GM04504 (cell line): ENCODE data around the gene HSPA1L.
"Not testable (repeated sequence)": the region's sequence is repeated elsewhere in the genome, so short reads cannot be mapped to it uniquely, and the experiment has no call there.

ENCODE experiments used
- DNase-seq: peaks from one replicate; pipeline ENCODE4 v3.0.0-alpha.2; 2012; ENCODE audit warnings: low read depth

Gene HSPA1L

DNA sequence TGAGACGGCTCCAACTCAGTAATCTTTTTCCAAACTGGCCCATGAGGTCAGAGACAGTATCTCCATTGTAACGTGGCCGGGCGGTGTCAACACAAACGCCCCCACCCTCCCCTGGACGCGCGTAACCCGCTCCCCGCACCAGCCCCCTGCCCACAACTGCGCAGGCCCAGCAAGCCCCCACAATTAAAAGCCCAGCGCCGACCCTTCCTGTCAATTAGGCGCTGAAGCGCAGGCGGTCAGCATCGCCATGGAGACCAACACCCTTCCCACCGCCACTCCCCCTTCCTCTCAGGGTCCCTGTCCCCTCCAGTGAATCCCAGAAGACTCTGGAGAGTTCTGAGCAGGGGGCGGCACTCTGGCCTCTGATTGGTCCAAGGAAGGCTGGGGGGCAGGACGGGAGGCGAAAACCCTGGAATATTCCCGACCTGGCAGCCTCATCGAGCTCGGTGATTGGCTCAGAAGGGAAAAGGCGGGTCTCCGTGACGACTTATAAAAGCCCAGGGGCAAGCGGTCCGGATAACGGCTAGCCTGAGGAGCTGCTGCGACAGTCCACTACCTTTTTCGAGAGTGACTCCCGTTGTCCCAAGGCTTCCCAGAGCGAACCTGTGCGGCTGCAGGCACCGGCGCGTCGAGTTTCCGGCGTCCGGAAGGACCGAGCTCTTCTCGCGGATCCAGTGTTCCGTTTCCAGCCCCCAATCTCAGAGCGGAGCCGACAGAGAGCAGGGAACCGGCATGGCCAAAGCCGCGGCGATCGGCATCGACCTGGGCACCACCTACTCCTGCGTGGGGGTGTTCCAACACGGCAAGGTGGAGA, at the start of gene HSPA1L, which contains the start of gene HSPA1A:
Gene HSPA1L, minus strand, starts transcription at position 259 of the 814 bp plus-strand sequence. CDS start 3,311 bp downstream, outside the sequence.
Gene HSPA1A, plus strand, starts transcription at position 519 of the 814 bp plus-strand sequence. Its CDS starts 214 bp downstream, at position 733.
- DNase-seq, result peak; percentile 95

DNA sequence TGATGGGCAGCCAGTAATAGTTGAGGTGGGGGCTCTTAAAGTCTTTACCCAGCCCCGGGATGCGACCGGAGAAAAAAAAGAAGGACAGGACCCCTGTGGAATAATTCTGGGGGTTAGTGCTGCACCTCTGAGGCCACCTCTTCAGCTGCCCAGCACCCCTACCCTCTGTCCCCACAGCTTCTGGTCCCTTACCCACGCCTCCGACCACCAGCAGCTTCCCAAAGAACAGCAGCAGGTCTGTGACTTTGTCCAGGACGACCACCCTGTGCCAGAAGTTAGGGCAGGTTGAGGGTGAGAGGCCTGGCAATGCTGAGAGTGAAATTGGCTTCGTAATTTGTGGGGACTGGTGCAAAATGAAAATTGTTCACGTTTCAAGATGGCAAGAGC, 49.7 kb upstream of the HSPA1L start:
- no peak for DNase-seq

DNA sequence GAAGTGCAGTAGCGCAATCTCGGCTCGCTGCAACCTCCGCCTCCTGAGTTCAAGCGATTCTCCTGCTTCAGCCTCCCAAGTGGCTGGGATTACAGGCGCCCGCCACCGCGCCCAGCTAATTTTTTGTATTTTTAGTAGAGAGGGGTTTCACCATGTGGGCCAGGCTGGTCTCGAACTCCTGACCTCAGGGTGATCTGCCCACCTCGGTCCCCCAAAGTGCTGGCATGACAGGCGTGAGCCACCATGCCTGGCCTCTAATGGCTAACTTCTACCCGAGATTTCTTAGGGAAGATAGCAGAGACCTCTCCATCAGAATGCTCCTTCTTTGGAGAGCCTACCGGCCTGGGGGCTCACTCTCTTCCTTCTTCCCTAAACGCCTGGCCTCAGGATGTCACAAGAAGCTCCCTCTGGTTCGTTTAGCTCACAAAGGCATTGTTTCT, 49.1 kb upstream of the HSPA1L start:
- DNase-seq, result not testable (repeated sequence)

DNA sequence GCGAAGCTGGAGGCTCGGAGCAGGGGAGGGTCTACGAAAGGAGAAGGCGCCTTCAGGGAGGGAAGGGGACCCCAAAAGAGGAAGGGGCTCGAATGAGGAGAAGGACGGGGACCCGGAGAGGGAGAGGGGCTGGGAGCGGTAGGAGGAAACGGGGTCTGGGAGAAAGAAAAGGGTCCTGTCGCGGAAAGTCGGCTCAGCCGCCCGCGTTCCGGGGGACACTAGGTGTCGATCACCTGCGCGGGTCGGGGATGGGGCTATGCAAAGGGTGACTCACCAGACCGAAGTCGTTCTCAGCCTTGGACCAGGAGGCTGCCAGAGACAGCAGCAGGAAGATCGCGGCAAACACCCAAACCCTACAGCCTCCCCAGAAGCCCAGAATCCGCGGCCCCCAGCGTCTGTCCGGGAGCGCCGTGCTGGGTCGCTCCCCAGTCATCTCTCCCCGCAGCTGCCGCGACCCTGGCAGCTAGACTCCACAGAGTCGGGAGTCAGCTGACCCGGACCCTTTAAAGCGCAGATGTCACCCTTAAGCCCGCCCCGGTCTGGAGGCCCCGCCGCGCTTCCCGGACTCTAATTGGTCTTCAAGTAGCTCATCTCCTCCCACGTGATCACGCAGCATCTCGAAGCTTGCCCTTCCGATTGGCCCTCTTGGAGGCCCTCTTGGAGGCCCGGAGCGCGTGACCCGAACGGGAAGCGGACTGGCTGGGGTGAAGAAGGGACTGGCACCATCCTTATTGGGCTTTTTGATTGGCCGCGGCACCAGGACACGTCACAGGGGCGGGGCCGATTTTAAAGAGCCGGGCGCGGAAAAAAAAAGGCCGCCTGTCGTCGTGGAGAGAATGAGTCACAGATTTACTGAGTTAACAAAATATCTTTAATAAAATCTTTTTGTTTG, 47.5 kb upstream of the HSPA1L start, which contains the start of gene NEU1:
Gene NEU1, minus strand, starts transcription at position 478 of the 892 bp plus-strand sequence. Its CDS starts 45 bp downstream, at position 433.
- peak; percentile 100 for DNase-seq

DNA sequence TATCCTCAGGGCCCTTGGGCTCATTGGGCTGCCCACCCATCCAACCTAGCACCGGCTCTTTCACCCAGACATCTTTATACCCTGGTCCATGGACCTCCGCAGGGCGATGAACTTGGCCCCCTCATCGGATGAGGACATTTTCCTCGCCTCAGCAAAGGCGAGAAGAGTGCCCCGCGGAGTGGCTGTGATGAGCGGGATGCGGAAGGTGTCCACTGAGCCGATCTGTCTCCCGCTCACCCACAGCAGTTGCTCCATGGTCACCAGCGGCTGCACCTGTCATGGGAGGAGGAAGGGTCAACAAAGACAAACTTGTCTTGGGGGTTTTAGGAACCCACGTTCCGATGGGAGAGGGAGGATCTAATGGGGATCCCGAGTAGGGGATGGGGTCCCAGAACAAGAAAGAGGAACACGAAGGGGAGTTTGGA, 46.8 kb upstream of the HSPA1L start:
- no peak for DNase-seq

DNA sequence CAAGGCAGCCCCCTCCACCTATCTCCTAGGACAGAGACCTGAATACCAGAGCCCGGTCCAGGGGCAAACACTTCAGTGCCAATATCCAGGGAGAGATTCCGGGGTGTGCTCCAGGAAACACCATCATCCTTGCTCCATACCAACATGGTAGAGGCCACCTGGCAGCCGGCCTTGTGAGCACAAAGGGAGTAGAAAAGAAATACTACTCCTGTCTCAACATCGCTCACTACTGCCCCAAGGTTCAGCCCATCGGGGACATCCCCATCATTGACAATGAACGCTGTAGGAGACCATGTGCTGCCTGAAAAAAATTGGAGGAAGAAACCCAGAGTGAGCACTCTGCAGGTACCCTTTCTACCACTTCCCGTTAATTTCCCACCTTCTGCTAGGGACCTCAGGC, 46.1 kb upstream of the HSPA1L start:
- no peak for DNase-seq

DNA sequence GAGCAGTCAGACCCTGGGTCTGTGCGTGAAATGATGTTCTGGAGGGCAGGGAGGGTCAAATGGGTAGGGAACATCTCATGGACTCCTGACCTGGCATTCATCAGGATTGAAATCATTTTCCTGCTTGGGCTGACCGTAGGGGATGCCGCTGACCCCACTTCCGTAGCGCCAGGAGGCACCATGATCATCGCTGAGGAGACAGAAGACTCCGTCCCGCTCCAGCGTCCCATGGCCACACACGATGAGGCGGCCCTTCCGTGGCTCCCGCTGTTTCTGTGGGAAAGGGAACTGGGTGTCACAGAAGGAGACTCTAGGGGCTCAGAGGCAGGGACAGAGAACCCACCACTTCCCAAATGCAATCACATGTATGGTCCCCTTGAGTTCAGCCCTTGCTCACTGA, 45.3 kb upstream of the HSPA1L start:
- DNase-seq, result no peak

DNA sequence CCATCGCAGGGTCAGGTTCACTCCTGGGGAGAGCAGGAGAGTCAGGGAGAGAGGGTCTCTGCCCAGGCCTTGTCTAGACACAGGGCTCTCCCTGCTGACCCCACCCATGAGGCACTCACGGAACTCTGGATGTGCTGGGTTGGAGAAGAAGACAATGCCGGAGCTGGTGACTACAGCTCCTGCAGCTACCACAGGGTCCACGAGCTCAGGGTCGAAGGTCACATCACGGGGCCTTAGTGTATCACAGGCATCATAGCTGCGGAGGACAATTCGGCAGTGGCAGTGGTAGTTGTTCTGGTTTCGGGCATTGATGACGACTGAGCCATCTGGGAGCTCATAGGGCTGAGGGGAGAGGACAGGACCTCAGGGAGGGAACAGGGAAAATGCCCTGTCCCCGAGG, 44.8 kb upstream of the HSPA1L start:
- no peak for DNase-seq

DNA sequence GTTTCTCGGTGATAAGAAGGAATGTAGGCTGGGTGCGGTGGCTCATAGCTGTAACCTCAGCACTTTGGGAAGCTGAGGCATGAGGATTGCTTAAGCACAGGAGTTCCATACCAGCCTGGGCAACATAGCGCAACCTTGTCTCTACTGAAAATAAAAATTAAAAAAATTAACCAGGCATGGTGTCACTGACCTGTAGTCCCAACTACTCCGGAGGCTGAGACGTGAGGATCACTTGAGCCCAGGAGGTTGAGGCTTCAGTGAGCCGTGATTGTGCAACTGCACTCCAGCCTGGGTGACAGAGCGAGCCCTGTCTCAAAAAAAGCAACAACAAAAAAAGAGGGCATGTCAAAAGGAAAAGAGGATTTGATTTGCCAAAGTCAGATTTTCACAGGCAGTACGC, 43.6 kb upstream of the HSPA1L start:
- DNase-seq, result no peak

DNA sequence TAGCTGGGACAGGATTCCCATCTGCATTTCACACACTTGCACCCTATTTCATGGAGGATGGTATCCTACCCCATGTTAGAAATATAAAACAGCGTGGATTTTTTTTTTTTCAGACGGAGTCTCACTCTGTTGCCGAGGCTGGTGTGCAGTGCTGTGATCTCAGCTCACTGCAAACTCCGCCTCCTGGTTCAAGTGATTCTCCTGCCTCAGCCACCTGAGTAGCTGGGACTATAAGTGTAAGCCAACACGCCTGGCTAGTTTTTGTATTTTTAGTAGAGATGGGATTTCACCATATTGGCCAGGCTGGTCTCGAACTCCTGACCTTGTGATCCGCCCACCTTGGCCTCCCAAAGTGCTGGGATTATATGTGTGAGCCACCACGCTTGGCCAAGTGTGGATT, 42.7 kb upstream of the HSPA1L start:
- not testable (repeated sequence) for DNase-seq

DNA sequence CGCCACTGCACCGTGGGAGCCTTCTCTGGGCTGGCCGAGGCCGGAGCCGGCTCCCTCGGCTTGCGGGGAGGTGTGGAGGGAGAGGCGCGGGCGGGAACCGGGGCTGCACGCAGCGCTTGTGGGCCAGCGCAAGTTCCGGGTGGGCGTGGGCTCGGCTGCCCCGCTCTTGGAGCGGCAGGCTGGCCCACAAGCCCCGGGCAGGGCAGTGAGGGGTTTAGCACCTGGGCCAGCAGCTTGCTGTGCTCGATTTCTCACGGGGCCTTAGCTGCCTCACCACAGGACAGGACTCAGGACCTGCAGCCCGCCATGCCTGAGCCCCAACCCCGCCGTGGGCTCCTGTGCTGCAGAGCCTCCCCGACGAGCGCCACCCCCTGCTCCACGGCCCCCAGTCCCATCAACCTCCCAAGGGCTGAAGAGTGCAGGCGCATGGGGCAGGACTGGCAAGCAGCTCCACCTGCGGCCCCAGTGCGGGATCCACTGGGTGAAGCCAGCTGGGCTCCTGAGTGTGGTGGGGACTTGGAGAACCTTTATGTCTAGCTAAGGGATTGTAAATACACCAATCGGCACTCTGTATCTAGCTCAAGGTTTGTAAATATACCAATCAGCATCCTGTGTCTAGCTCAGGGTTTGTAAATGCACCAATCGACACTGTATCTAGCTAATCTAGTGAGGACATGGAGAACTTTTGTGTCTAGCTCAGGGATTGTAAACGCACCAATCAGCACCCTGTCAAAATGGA, 37.1 kb upstream of the HSPA1L start:
- DNase-seq, result not testable (repeated sequence)

DNA sequence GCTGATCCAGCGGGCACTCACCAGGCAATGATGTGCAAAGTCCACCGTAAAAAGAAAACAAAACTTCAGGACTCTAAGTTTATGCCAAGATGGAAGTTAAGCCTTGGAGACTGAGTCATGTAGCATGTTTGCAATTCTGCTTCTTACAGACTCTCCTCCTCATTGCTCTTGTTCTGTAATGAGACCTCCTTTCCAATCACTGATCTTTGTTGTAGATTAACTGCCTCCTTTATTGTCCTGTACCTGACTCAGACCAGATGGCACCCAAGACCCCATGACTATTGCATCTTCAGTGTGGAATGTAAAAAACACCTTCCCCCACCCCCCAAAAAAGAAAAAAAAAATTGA, 36.4 kb upstream of the HSPA1L start:
- DNase-seq, result no peak

DNA sequence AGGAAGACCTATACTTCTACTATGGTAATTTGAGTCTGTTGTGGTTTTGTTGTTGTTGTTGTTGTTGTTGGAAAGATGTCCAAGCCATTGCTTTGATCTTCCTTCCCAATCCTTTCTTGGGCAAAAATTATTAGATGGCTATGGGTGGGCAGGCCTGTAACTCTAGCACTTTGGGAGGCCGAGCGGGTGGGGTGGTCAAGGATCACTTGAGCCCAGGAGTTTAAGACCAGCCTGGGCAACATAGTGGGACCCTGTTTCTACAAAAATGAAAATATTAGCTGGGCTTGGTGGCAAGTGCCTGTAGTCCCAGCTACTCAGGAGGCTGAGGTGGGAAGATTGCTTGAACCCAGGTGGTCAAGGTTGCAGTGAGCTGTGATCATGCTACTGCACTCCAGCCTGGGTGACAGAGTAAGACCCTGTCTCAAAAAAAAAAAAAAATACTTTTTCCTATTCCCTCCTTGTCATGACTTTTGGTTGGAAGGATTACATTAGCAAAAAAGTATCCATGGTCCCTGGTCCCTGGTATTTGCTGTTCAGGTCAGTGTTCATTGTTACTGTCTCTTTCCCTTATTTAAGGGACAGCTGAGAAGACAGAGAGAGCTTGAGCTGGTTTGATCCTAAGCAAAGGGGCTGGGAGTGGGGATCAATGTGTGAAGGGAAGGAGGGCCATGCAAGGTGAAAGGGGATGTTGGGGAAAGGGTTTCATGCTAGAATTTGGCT, 35.8 kb upstream of the HSPA1L start:
- no peak for DNase-seq

DNA sequence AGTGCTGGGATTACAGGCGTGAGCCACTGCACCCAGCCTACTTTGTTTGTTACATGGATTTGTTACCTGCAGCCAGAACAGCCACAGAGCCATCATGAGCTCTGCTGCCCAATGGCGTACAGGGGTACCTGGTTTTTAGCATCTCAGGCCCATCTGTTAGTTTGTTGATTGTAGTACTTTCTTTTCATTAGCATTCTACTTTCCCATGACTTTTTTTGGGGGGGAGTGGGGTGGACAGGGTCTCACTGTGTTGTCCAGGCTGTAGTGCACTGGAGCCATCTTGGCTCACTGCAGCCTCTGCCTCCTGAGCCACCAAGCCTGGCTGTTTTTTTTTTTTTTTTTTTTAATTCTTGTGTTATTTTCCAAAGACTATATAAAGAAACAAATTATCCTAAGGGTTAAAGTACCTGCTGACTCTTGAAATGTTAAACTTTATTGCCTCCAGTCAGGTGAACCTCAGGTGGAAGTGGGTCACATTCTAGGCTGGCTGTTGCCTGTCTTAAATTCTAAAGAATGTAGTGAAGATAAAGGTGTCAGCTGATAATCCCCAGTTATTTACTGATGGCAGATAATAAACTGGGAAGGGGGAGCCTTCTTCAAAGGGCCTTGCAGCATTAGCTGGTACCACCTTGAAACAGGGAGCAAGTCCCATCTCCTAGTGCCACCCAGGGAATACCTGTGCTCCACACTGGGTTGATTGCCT, 32.3 kb upstream of the HSPA1L start:
- no peak for DNase-seq

DNA sequence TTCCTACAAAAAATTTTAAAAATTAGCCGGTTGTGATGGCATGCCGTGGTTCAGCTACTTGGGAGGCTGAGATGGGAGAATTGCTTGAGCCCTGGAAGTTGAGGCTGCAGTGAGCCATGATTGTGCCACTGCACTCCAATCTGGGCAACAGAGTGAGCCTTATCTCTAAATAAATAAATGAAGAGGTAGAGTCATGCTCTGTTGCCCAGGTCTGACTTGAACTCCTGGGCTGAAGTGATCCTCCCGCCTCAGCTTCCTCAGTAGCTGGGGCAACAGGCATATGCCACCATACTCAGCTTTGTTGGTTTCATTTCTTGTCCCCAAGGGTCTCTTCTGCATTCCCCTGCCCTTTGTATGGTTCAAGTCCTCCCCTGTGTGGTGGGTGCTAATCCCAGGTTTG, 29.4 kb upstream of the HSPA1L start:
- DNase-seq, result no peak

DNA sequence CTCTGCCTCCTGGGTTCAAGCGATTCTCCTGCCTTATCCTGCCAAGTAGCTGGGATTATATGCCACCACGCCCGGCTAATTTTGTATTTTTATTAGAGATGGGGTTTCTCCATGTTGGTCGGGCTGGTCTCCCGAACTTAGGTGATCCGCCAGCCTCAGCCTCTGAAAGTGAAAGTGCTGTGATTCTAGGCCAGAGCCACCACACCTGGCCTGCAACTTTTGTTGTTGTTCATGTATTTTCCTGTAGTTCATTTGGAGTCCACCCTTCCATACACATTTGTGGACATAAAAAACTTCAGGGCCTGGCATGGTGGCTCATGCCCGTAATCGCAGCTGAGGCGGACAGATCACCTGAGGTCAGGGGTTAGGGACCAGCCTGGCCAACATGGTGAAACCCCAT, 27.0 kb upstream of the HSPA1L start:
- DNase-seq, result no peak

DNA sequence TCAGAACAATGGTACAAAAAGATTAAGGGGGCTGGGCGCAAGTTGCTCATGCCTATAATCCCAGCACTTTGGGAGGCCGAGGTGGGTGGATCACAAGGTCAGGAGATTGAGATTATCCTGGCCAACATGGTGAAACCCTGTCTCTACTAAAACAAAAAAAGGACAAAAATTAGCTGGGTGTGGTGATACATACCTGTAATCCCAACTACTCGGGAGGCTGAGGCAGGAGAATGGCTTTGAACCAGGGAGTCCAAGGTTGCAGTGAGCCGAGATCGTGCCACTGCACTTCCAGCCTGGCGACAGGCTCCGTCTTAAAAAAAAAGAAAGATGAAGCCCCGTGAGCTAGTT, 24.7 kb upstream of the HSPA1L start:
- not testable (repeated sequence) for DNase-seq

DNA sequence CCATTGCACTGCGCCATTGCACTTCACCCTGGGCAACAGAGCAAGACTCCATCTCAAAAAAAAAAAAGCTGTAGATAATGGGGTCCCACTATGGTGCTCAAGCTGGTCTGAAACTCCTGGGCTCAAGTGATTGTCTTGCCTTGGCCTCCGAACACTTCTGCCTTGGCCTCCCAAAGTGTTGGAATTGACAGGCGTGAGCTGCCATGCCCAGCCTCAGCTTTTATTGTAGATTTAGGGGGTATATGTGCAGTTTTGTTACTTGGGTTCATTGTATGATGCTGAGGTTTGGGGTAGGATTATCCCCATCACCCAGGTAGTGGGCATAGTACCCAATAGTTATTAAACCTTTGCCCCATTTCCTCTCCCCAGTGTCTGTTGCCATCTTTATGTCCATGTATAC, 23.9 kb upstream of the HSPA1L start:
- no peak for DNase-seq

DNA sequence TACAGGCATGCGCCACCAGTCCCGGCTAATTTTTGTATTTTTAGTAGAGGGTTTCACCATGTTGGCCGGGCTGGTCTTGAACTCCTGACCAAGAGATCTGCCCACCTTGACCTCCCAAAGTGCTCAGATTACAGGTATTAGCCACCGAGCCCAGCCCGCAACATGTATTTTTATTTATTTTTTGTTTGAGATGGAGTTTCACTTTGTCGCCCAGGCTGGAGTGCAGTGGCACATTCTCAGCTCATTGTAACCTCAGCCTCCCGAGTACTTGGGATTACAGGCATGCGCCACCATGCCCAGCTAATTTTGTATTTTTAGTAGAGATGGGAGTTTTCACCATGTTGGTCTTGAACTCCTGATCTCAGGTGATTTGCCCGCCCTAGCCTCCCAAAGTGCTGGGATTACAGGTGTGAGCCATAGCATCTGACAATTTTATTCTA, 23.1 kb upstream of the HSPA1L start:
- not testable (repeated sequence) for DNase-seq

DNA sequence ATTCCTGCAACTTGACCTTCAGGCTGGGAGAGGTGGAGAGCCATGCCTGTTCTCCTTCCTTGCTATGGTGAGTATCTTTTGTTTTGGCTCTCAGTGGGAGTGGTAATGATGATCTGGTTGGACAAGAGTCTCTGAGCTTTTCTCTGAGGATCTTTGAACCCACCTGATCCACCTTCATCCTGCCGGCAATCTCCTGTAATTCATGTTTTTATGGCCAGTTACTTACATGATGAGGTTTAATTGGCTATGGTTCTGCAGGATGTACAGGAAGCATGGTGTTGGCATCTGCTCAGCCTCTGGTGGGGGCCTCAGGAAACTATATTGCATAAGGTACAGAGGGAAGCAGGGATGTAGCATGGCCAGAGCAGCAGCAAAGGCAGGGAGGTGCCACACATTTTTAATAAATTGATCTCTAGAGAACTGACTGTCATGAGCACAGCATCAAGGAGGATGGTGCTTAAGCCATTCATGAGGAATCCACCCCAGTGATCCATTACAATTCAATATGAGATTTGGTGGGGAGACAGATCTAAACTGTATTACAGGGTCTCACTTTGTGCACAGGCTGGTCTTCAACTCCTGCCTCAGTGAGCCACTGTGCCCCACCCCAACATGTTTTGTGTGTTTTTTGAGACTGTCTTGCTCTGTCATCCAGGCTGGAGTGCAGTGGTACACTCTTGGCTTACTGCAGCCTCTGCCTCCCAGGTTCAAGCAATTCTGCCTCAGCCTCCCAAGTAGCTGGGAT, 22.5 kb upstream of the HSPA1L start:
- DNase-seq, result no peak
